ENCODE data around the gene DECR2. TPM values are rescaled to one million over a fixed set of nuclear protein-coding genes. Genes with fewer than 3 reads are reported as not detected.

The DECR2 gene
- total RNA-seq, 2 experiments from 2014 or later: 8.0 to 14.4 TPM

GRCh38 chr16:445566-445965 lies 43.9 kb downstream of the DECR2 start:
- intact Hi-C loops (cut with micrococcal nuclease; ENCODE audit: unreplicated experiment): no loop called here
- ChIA-PET CTCF (ENCODE audit: unreplicated experiment) (no interaction called here), POLR2A (no interaction called here)
- DNase-seq (ENCODE audit: low spot score): no peak
- no peak overlapping the region for H3K4me2 ChIP-seq (ENCODE audit: low read length)
- BruUV-seq (replicated peaks): no TSS peak
- H3K4me3 ChIP-seq (ENCODE audit: low read depth, low read length, poor library complexity, severe bottlenecking): no peak overlapping the region
- H3K9me2 ChIP-seq (ENCODE audit: insufficient read depth, low read length): no peaks in the 10 kb centered on the region
- no peaks in the 10 kb centered on the region for H3K9me3 ChIP-seq (ENCODE audit: low read length)
- no peak overlapping the region for H3K27ac ChIP-seq (ENCODE audit: low read depth, low read length, poor library complexity, severe bottlenecking)
- peaks cover 5% of the 10 kb centered on the region; the same call in 1 of the 2 replicates for H3K36me3 ChIP-seq (ENCODE audit: insufficient read depth, low read length)
- no peaks in the 10 kb centered on the region for H3K79me2 ChIP-seq (ENCODE audit: insufficient read depth, low read depth, low read length)
- TF ChIP-seq CTCF (conservative IDR thresholded peaks at IDR 0.05; ENCODE audit: low read length) (no peak), EZH2phosphoT487 (IDR thresholded peaks at IDR 0.05; ENCODE audit: borderline replicate concordance, low read depth, low read length) (no peak)
- no peak overlapping the region for H2AFZ ChIP-seq (ENCODE audit: low read length)
- H3K4me1 ChIP-seq (ENCODE audit: insufficient read depth, low read length, poor library complexity, severe bottlenecking): peaks cover 17% of the 10 kb centered on the region
- H4K20me1 ChIP-seq (ENCODE audit: insufficient read depth, low read length): no peaks in the 10 kb centered on the region; the same call in 1 of the 2 replicates

GRCh38 chr16:450385-450784 lies 48.7 kb downstream of the DECR2 start:
- no peaks in the 10 kb centered on the region for H3K9me2 ChIP-seq (ENCODE audit: insufficient read depth, low read length)
- H4K20me1 ChIP-seq (ENCODE audit: insufficient read depth, low read length): no peaks in the 10 kb centered on the region
- H3K36me3 ChIP-seq (ENCODE audit: insufficient read depth, low read length): no peaks in the 10 kb centered on the region
- no peaks in the 10 kb centered on the region for H3K79me2 ChIP-seq (ENCODE audit: insufficient read depth, low read depth, low read length)
- H3K4me2 ChIP-seq (ENCODE audit: low read length): peak overlapping the region; percentile 20; the same call in 1 of the 2 replicates
- H2AFZ ChIP-seq (ENCODE audit: low read length): no peak overlapping the region
- no peak overlapping the region for H3K27ac ChIP-seq (ENCODE audit: low read depth, low read length, poor library complexity, severe bottlenecking)
- TF ChIP-seq EZH2phosphoT487 (IDR thresholded peaks at IDR 0.05; ENCODE audit: borderline replicate concordance, low read depth, low read length): no peak
- no peak for TF ChIP-seq CTCF (conservative IDR thresholded peaks at IDR 0.05; ENCODE audit: low read length)
- ChIA-PET CTCF (ENCODE audit: unreplicated experiment) (no interaction called here), POLR2A (no interaction called here)
- no TSS peak for BruUV-seq (replicated peaks)
- no peaks in the 10 kb centered on the region for H3K9me3 ChIP-seq (ENCODE audit: low read length)
- intact Hi-C loops (cut with micrococcal nuclease; ENCODE audit: unreplicated experiment): no loop called here
- H3K4me1 ChIP-seq (ENCODE audit: insufficient read depth, low read length, poor library complexity, severe bottlenecking): peaks cover 9% of the 10 kb centered on the region
- DNase-seq (ENCODE audit: low spot score): peak; percentile 12
- H3K4me3 ChIP-seq (ENCODE audit: low read depth, low read length, poor library complexity, severe bottlenecking): no peak overlapping the region

GRCh38 chr16:450785-451512 lies 49.3 kb downstream of the DECR2 start:
- no peak for DNase-seq (ENCODE audit: low spot score)
- BruUV-seq (replicated peaks): no TSS peak
- ChIA-PET POLR2A (no interaction called here), CTCF (ENCODE audit: unreplicated experiment) (no interaction called here)
- H3K9me3 ChIP-seq (ENCODE audit: low read length): no peaks in the 10 kb centered on the region
- no peak overlapping the region for H3K4me3 ChIP-seq (ENCODE audit: low read depth, low read length, poor library complexity, severe bottlenecking)
- H3K4me1 ChIP-seq (ENCODE audit: insufficient read depth, low read length, poor library complexity, severe bottlenecking): peaks cover 9% of the 10 kb centered on the region
- H3K36me3 ChIP-seq (ENCODE audit: insufficient read depth, low read length): no peaks in the 10 kb centered on the region
- no peaks in the 10 kb centered on the region for H3K9me2 ChIP-seq (ENCODE audit: insufficient read depth, low read length)
- no peaks in the 10 kb centered on the region for H3K79me2 ChIP-seq (ENCODE audit: insufficient read depth, low read depth, low read length)
- no peaks in the 10 kb centered on the region for H4K20me1 ChIP-seq (ENCODE audit: insufficient read depth, low read length)
- TF ChIP-seq CTCF (conservative IDR thresholded peaks at IDR 0.05; ENCODE audit: low read length): no peak
- TF ChIP-seq EZH2phosphoT487 (IDR thresholded peaks at IDR 0.05; ENCODE audit: borderline replicate concordance, low read depth, low read length): no peak
- H3K4me2 ChIP-seq (ENCODE audit: low read length): no peak overlapping the region
- H2AFZ ChIP-seq (ENCODE audit: low read length): no peak overlapping the region
- intact Hi-C loops (cut with micrococcal nuclease; ENCODE audit: unreplicated experiment): no loop called here
- H3K27ac ChIP-seq (ENCODE audit: low read depth, low read length, poor library complexity, severe bottlenecking): no peak overlapping the region

Data from OCI-LY7 (cell line).